Natural killer cell (primary cell): ENCODE results near the gene NATD1. TPM values are rescaled to one million over a fixed set of nuclear protein-coding genes. Genes with fewer than 3 reads are reported as not detected.
A peak's percentile ranks its signal among the peaks of the same experiment; 100 is the strongest.

ENCODE experiments used
- ATAC-seq, 3 donors: fragments of 150-1000 bp in 2 of 3; fragments of 200-7000 bp in 1 of 3; cut with Tn5 transposase; 1 replicate in 1 of 3; 2 replicates in 2 of 3; pipeline ENCODE4 v1.10.0; 2021; ENCODE audit warnings: mild to moderate bottlenecking in 2 of 3, moderate library complexity in 2 of 3
- DNase-seq, 2 donors: peaks; one replicate each; pipeline versions ENCODE4 v3.0.0 to v3.0.0-alpha.2; 2013 to 2021; ENCODE audit warnings: mixed read lengths in 1 of 2
- H3K27ac ChIP-seq: one replicate; pipeline ENCODE4 v1.5.1; 2013; ENCODE audit warnings: mild to moderate bottlenecking, low read length
- H3K27me3 ChIP-seq: one replicate; pipeline ENCODE4 v1.6.1; 2013; ENCODE audit warnings: low read length; ENCODE audit not compliant: control insufficient read depth, insufficient read depth
- H3K36me3 ChIP-seq: one replicate; pipeline ENCODE4 v1.6.1; 2013; ENCODE audit warnings: low read length; ENCODE audit not compliant: control insufficient read depth, insufficient read depth
- H3K4me1 ChIP-seq: one replicate; pipeline ENCODE4 v1.6.1; 2013; ENCODE audit warnings: low read length; ENCODE audit not compliant: control insufficient read depth, insufficient read depth
- H3K4me3 ChIP-seq: one replicate; pipeline ENCODE4 v1.5.1; 2013; ENCODE audit warnings: low read length
- H3K9me3 ChIP-seq: one replicate; pipeline ENCODE4 v1.6.1; 2013; ENCODE audit warnings: low read length; ENCODE audit not compliant: control insufficient read depth, insufficient read depth
- H3K27ac Mint-ChIP-seq, 2 donors: one replicate each; pipeline ENCODE4 v1.8.0; 2022; ENCODE audit warnings: mild to moderate bottlenecking in 2 of 2, mixed read lengths in 2 of 2, moderate library complexity in 1 of 2
- H3K27me3 Mint-ChIP-seq, 2 donors: one replicate each; pipeline ENCODE4 v1.8.0; 2022; ENCODE audit warnings: low read depth in 2 of 2, mixed read lengths in 2 of 2
- H3K36me3 Mint-ChIP-seq: one replicate; pipeline ENCODE4 v1.8.0; 2022; ENCODE audit warnings: mixed read lengths
- H3K4me1 Mint-ChIP-seq, 2 donors: one replicate each; pipeline ENCODE4 v1.8.0; 2022; ENCODE audit warnings: mixed read lengths in 2 of 2
- H3K4me3 Mint-ChIP-seq: one replicate; pipeline ENCODE4 v1.8.0; 2022; ENCODE audit warnings: mild to moderate bottlenecking, moderate library complexity, mixed read lengths
- H3K9me3 Mint-ChIP-seq, 2 donors: one replicate each; pipeline ENCODE4 v1.8.0; 2022; ENCODE audit warnings: mixed read lengths in 2 of 2
- CTCF ChIP-seq: fragments of 200-600 bp; IDR thresholded peaks from one replicate; pipeline ENCODE4 v1.8.0; 2022; ENCODE audit warnings: antibody characterized with exemption
- WGBS: methylation state at CpG from one replicate; pipeline ENCODE4 v1.1.7; 2013; ENCODE audit warnings: missing lambda C conversion rate; ENCODE audit not compliant: insufficient coverage; 5-methylcytosine and 5-hydroxymethylcytosine counted together
- intact Hi-C: fragments of 100-400 bp; cut with micrococcal nuclease; formaldehyde crosslinking; loops from one replicate; pipeline ENCODE4 v1.14.2; 2022
- total RNA-seq, 4 donors: library from RNA; stranded (reverse); fragments of 120-200 nt in 1 of 4; gene quantifications; one replicate each; pipeline versions ENCODE4 v1.2.3 to v1.2.4, GENCODE V29; 2013 to 2022

Gene NATD1
- total RNA-seq, 3 donors from 2014 or later (not counting 1 experiment from before 2014, with no cell fraction given), result 10.9 to 16.3 (median 14.1) TPM

- Histone ChIP-seq H3K9me3 (no peaks in the 10 kb centered on the region), H3K27ac (peak overlapping the region; percentile 76), H3K4me1 (peaks cover 27% of the 10 kb centered on the region), H3K4me3 (no peak overlapping the region), H3K36me3 (no peaks in the 10 kb centered on the region), H3K27me3 (no peaks in the 10 kb centered on the region)
- Mint-ChIP-seq H3K4me1 (peaks cover 18 to 32% of the 10 kb centered on the region in 2 donors), H3K4me3 (peak overlapping the region; percentile 35), H3K9me3 (no peaks in the 10 kb centered on the region), H3K27ac (peak overlapping the region; percentile 85 to 96), H3K36me3 (no peaks in the 10 kb centered on the region), H3K27me3 (no peaks in the 10 kb centered on the region)
- no peak for TF ChIP-seq CTCF
- WGBS, result 77% methylated on average over 5 of the region's 7 CpGs
- ATAC-seq (peak in 2 of 3 donors; percentile 6 to 16), DNase-seq (no peak)
- intact Hi-C loops, result loop anchor here (2.0 to 5.0 kb wide), 2 partner anchors 16 to 56 kb away; partner anchors contain the start of genes MAP2K3 and TMEM11
Observed at GRCh38 chr17:21268596-21269188, 15.5 kb upstream of the NATD1 start.

GRCh38 chr17:21263376-21263775 lies 10.2 kb upstream of the NATD1 start:
- WGBS, result 72% methylated on average over 6 of the region's 6 CpGs
- Histone ChIP-seq H3K4me3 (no peak overlapping the region), H3K9me3 (no peaks in the 10 kb centered on the region), H3K27me3 (no peaks in the 10 kb centered on the region), H3K36me3 (no peaks in the 10 kb centered on the region), H3K4me1 (peaks cover 20% of the 10 kb centered on the region), H3K27ac (no peak overlapping the region)
- H3K27ac Mint-ChIP-seq, result no peak overlapping the region
- DNase-seq (no peak), ATAC-seq (no peak)
- no peak for TF ChIP-seq CTCF
- H3K4me3 Mint-ChIP-seq, result no peak overlapping the region
- H3K4me1 Mint-ChIP-seq, result peaks cover 7 to 19% of the 10 kb centered on the region in 2 donors
- intact Hi-C loops, result no loop called here
- H3K36me3 Mint-ChIP-seq, result no peaks in the 10 kb centered on the region
- H3K9me3 Mint-ChIP-seq, result no peaks in the 10 kb centered on the region
- H3K27me3 Mint-ChIP-seq, result no peaks in the 10 kb centered on the region

- peaks cover 10% of the 10 kb centered on the region for H3K4me1 ChIP-seq
- no peaks in the 10 kb centered on the region for H3K9me3 Mint-ChIP-seq
- intact Hi-C loops, result no loop called here
- TF ChIP-seq CTCF, result no peak
- H3K27ac ChIP-seq, result no peak overlapping the region
- no peaks in the 10 kb centered on the region for H3K27me3 ChIP-seq
- DNase-seq (no peak), ATAC-seq (peak in 1 of 3 donors; percentile 31)
- 83% methylated on average over 12 of the region's 12 CpGs for WGBS
- H3K27me3 Mint-ChIP-seq, result no peaks in the 10 kb centered on the region
- no peak overlapping the region for H3K4me3 Mint-ChIP-seq
- H3K27ac Mint-ChIP-seq, result no peak overlapping the region
- H3K9me3 ChIP-seq, result no peaks in the 10 kb centered on the region
- peaks cover 0 to 10% of the 10 kb centered on the region in 2 donors for H3K4me1 Mint-ChIP-seq
- no peak overlapping the region for H3K4me3 ChIP-seq
- H3K36me3 Mint-ChIP-seq, result no peaks in the 10 kb centered on the region
- H3K36me3 ChIP-seq, result no peaks in the 10 kb centered on the region
Observed at GRCh38 chr17:21262259-21262993, 9.2 kb upstream of the NATD1 start.
